ENCODE results near the gene KCNK10. TPM values are rescaled to one million over a fixed set of nuclear protein-coding genes. Genes with fewer than 3 reads are reported as not detected.

The KCNK10 gene
- total RNA-seq, 2 experiments from 2014 or later: not detected

GRCh38 chr14:88311780-88312179 is 11.3 kb downstream of the KCNK10 start:
- Mint-ChIP-seq H3K4me3 (no peak overlapping the region), H3K9me3 (peaks cover 6% of the 10 kb centered on the region), H3K27ac (no peak overlapping the region), H3K27me3 (peaks cover 5% of the 10 kb centered on the region), H3K36me3 (no peaks in the 10 kb centered on the region), H3K4me1 (ENCODE audit: low read depth) (no peaks in the 10 kb centered on the region)
- intact Hi-C loops (cut with micrococcal nuclease): no loop called here
- no peak for DNase-seq
- POLR2A ChIA-PET: no interaction called here
- CTCF ChIA-PET: no interaction called here

GRCh38 chr14:88310449-88310848 is 12.6 kb downstream of the KCNK10 start:
- Mint-ChIP-seq H3K27me3 (peaks cover 2% of the 10 kb centered on the region), H3K4me1 (ENCODE audit: low read depth) (no peaks in the 10 kb centered on the region), H3K36me3 (no peaks in the 10 kb centered on the region), H3K9me3 (peaks cover 6% of the 10 kb centered on the region), H3K4me3 (no peak overlapping the region), H3K27ac (no peak overlapping the region)
- intact Hi-C loops (cut with micrococcal nuclease): no loop called here
- DNase-seq: no peak
- CTCF ChIA-PET: no interaction called here
- POLR2A ChIA-PET: no interaction called here

GRCh38 chr14:88310021-88310420 is 13.0 kb downstream of the KCNK10 start:
- ChIA-PET CTCF (no interaction called here), POLR2A (no interaction called here)
- Mint-ChIP-seq H3K27ac (no peak overlapping the region), H3K4me1 (ENCODE audit: low read depth) (no peaks in the 10 kb centered on the region), H3K9me3 (peaks cover 6% of the 10 kb centered on the region), H3K4me3 (no peak overlapping the region), H3K36me3 (no peaks in the 10 kb centered on the region), H3K27me3 (peaks cover 2% of the 10 kb centered on the region)
- intact Hi-C loops (cut with micrococcal nuclease): no loop called here
- no peak for DNase-seq

GRCh38 chr14:88305528-88306322 is 17.3 kb downstream of the KCNK10 start:
- CTCF ChIA-PET: no interaction called here
- Mint-ChIP-seq H3K27ac (no peak overlapping the region), H3K4me3 (no peak overlapping the region), H3K9me3 (peaks cover 2% of the 10 kb centered on the region), H3K27me3 (peaks cover 15% of the 10 kb centered on the region), H3K4me1 (ENCODE audit: low read depth) (no peaks in the 10 kb centered on the region), H3K36me3 (no peaks in the 10 kb centered on the region)
- DNase-seq: no peak
- intact Hi-C loops (cut with micrococcal nuclease): no loop called here
- POLR2A ChIA-PET: no interaction called here

GRCh38 chr14:88303041-88303440 is 20.0 kb downstream of the KCNK10 start:
- Mint-ChIP-seq H3K4me3 (no peak overlapping the region), H3K27ac (no peak overlapping the region), H3K4me1 (ENCODE audit: low read depth) (no peaks in the 10 kb centered on the region), H3K9me3 (peaks cover 2% of the 10 kb centered on the region), H3K27me3 (peaks cover 28% of the 10 kb centered on the region), H3K36me3 (no peaks in the 10 kb centered on the region)
- intact Hi-C loops (cut with micrococcal nuclease): no loop called here
- ChIA-PET CTCF (no interaction called here), POLR2A (no interaction called here)
- no peak for DNase-seq

GRCh38 chr14:88301381-88301780 is 21.7 kb downstream of the KCNK10 start:
- no peaks in the 10 kb centered on the region for H3K4me1 Mint-ChIP-seq (ENCODE audit: low read depth)
- ChIA-PET POLR2A (no interaction called here), CTCF (no interaction called here)
- H3K27ac Mint-ChIP-seq: no peak overlapping the region
- peaks cover 27% of the 10 kb centered on the region for H3K27me3 Mint-ChIP-seq
- peaks cover 2% of the 10 kb centered on the region for H3K9me3 Mint-ChIP-seq
- no peak for DNase-seq
- intact Hi-C loops (cut with micrococcal nuclease): no loop called here
- H3K4me3 Mint-ChIP-seq: no peak overlapping the region
- no peaks in the 10 kb centered on the region for H3K36me3 Mint-ChIP-seq

GRCh38 chr14:88300817-88301216 is 22.3 kb downstream of the KCNK10 start:
- H3K27ac Mint-ChIP-seq: no peak overlapping the region
- no peaks in the 10 kb centered on the region for H3K36me3 Mint-ChIP-seq
- no peak for DNase-seq
- ChIA-PET CTCF (no interaction called here), POLR2A (no interaction called here)
- intact Hi-C loops (cut with micrococcal nuclease): no loop called here
- H3K27me3 Mint-ChIP-seq: peaks cover 27% of the 10 kb centered on the region
- H3K4me3 Mint-ChIP-seq: no peak overlapping the region
- H3K4me1 Mint-ChIP-seq (ENCODE audit: low read depth): no peaks in the 10 kb centered on the region
- peaks cover 2% of the 10 kb centered on the region for H3K9me3 Mint-ChIP-seq

- CTCF ChIA-PET: no interaction called here
- Mint-ChIP-seq H3K4me1 (ENCODE audit: low read depth) (no peaks in the 10 kb centered on the region), H3K27me3 (peaks cover 27% of the 10 kb centered on the region), H3K27ac (no peak overlapping the region), H3K9me3 (peaks cover 2% of the 10 kb centered on the region), H3K36me3 (no peaks in the 10 kb centered on the region), H3K4me3 (no peak overlapping the region)
- intact Hi-C loops (cut with micrococcal nuclease): no loop called here
- no peak for DNase-seq
- POLR2A ChIA-PET: no interaction called here
Measured at GRCh38 chr14:88299865-88300530, 23.1 kb downstream of the KCNK10 start.

GRCh38 chr14:88297306-88297705 is 25.8 kb downstream of the KCNK10 start:
- POLR2A ChIA-PET: no interaction called here
- intact Hi-C loops (cut with micrococcal nuclease): no loop called here
- DNase-seq: no peak
- no peak overlapping the region for H3K27ac Mint-ChIP-seq
- peaks cover 2% of the 10 kb centered on the region for H3K9me3 Mint-ChIP-seq
- H3K4me1 Mint-ChIP-seq (ENCODE audit: low read depth): no peaks in the 10 kb centered on the region
- H3K36me3 Mint-ChIP-seq: no peaks in the 10 kb centered on the region
- peaks cover 28% of the 10 kb centered on the region for H3K27me3 Mint-ChIP-seq
- H3K4me3 Mint-ChIP-seq: no peak overlapping the region
- CTCF ChIA-PET: no interaction called here

GRCh38 chr14:88296351-88296750 is 26.7 kb downstream of the KCNK10 start:
- no peak for DNase-seq
- Mint-ChIP-seq H3K27me3 (peaks cover 21% of the 10 kb centered on the region), H3K36me3 (no peaks in the 10 kb centered on the region), H3K27ac (no peak overlapping the region), H3K4me3 (no peak overlapping the region), H3K9me3 (no peaks in the 10 kb centered on the region), H3K4me1 (ENCODE audit: low read depth) (no peaks in the 10 kb centered on the region)
- CTCF ChIA-PET: no interaction called here
- intact Hi-C loops (cut with micrococcal nuclease): no loop called here
- POLR2A ChIA-PET: no interaction called here

- H3K27ac Mint-ChIP-seq: no peak overlapping the region
- H3K27me3 Mint-ChIP-seq: peaks cover 11% of the 10 kb centered on the region
- intact Hi-C loops (cut with micrococcal nuclease): no loop called here
- DNase-seq: no peak
- no peaks in the 10 kb centered on the region for H3K36me3 Mint-ChIP-seq
- no peak overlapping the region for H3K4me3 Mint-ChIP-seq
- no peaks in the 10 kb centered on the region for H3K9me3 Mint-ChIP-seq
- ChIA-PET POLR2A (no interaction called here), CTCF (no interaction called here)
- H3K4me1 Mint-ChIP-seq (ENCODE audit: low read depth): no peaks in the 10 kb centered on the region
Measured at GRCh38 chr14:88289996-88290395, 33.1 kb downstream of the KCNK10 start.

GRCh38 chr14:88289234-88289633 is 33.8 kb downstream of the KCNK10 start:
- H3K36me3 Mint-ChIP-seq: no peaks in the 10 kb centered on the region
- H3K4me1 Mint-ChIP-seq (ENCODE audit: low read depth): no peaks in the 10 kb centered on the region

GRCh38 chr14:88286309-88286708 is 36.8 kb downstream of the KCNK10 start:
- no peaks in the 10 kb centered on the region for H3K9me3 Mint-ChIP-seq
- no peak for DNase-seq
- no peak overlapping the region for H3K4me3 Mint-ChIP-seq
- no peak overlapping the region for H3K27ac Mint-ChIP-seq
- intact Hi-C loops (cut with micrococcal nuclease): no loop called here
- POLR2A ChIA-PET: no interaction called here
- CTCF ChIA-PET: no interaction called here
- H3K4me1 Mint-ChIP-seq (ENCODE audit: low read depth): no peaks in the 10 kb centered on the region
- H3K27me3 Mint-ChIP-seq: peaks cover 7% of the 10 kb centered on the region
- no peaks in the 10 kb centered on the region for H3K36me3 Mint-ChIP-seq

More at GRCh38 chr14:88289234-88289633, 33.8 kb downstream of the KCNK10 start:
- Mint-ChIP-seq H3K27ac (no peak overlapping the region), H3K9me3 (no peaks in the 10 kb centered on the region), H3K27me3 (peaks cover 11% of the 10 kb centered on the region), H3K4me3 (no peak overlapping the region)
- intact Hi-C loops (cut with micrococcal nuclease): no loop called here
- ChIA-PET CTCF (no interaction called here), POLR2A (no interaction called here)
- DNase-seq: no peak
